CD14-positive monocyte (primary cell): ENCODE results near the gene ZNF565. TPM values are rescaled to one million over a fixed set of nuclear protein-coding genes. Genes with fewer than 3 reads are reported as not detected.
"Not testable (repeated sequence)": the region's sequence is repeated elsewhere in the genome, so short reads cannot be mapped to it uniquely, and the experiment has no call there.

Experiments
- DNase-seq, 3 donors: peaks; one replicate each; pipeline ENCODE4 v3.0.0-alpha.2; 2011 to 2022
- H2AFZ ChIP-seq: 2 replicates; pipeline ENCODE4 v1.6.0; 2012; ENCODE audit warnings: mild to moderate bottlenecking, low read depth, low read length, inconsistent platforms; ENCODE audit not compliant: insufficient read depth, poor library complexity, severe bottlenecking
- H3K27ac ChIP-seq, 2 donors: 1 replicate in 1 of 2; 2 replicates in 1 of 2; pipeline ENCODE4 v1.5.1; 2012 to 2013; ENCODE audit warnings: low read length in 2 of 2, control low read depth in 1 of 2, inconsistent platforms in 1 of 2, low read depth in 1 of 2, mild to moderate bottlenecking in 1 of 2
- H3K27me3 ChIP-seq, 2 donors: one replicate each; pipeline versions ENCODE4 v1.6.0 to v1.6.1; 2011 to 2013; ENCODE audit warnings: low read length in 2 of 2; ENCODE audit not compliant: control insufficient read depth in 2 of 2, insufficient read depth in 2 of 2
- H3K36me3 ChIP-seq, 2 donors: replicated peaks in 1 of 2; 1 replicate in 1 of 2; 2 replicates in 1 of 2; pipeline versions ENCODE4 v1.5.1 to v1.6.1; 2012 to 2013; ENCODE audit warnings: low read length in 2 of 2, control low read depth in 1 of 2, inconsistent platforms in 1 of 2, mild to moderate bottlenecking in 1 of 2; ENCODE audit not compliant: insufficient read depth in 2 of 2, control insufficient read depth in 1 of 2
- H3K4me1 ChIP-seq, 2 donors: 1 replicate in 1 of 2; 2 replicates in 1 of 2; pipeline versions ENCODE4 v1.5.1 to v1.6.1; 2012 to 2013; ENCODE audit warnings: low read length in 2 of 2, control low read depth in 1 of 2, inconsistent platforms in 1 of 2, mild to moderate bottlenecking in 1 of 2, moderate library complexity in 1 of 2; ENCODE audit not compliant: insufficient read depth in 2 of 2, control insufficient read depth in 1 of 2
- H3K4me2 ChIP-seq: replicated peaks from 2 replicates; pipeline ENCODE3; 2012; ENCODE audit warnings: low read length, moderate library complexity, mild to moderate bottlenecking; ENCODE audit not compliant: poor library complexity, severe bottlenecking; ENCODE audit errors: extremely low read depth
- H3K4me3 ChIP-seq, 3 experiments: fragments of 200-600 bp in 1 of 3; sonication (generic) in 1 of 3; replicated peaks in 1 of 3; 1 replicate in 2 of 3; 2 replicates in 1 of 3; pipeline ENCODE4 v1.5.1; 2011 to 2013; ENCODE audit warnings: low read length in 3 of 3, mild to moderate bottlenecking in 3 of 3, control low read depth in 2 of 3, low read depth in 2 of 3, inconsistent platforms in 1 of 3, moderate library complexity in 1 of 3
- H3K79me2 ChIP-seq: 2 replicates; pipeline ENCODE4 v1.6.0; 2012; ENCODE audit warnings: mild to moderate bottlenecking, control low read depth, inconsistent platforms, low read length, moderate library complexity; ENCODE audit not compliant: insufficient read depth
- H3K9ac ChIP-seq: 2 replicates; pipeline ENCODE4 v1.6.0; 2017; ENCODE audit warnings: low read length, mild to moderate bottlenecking; ENCODE audit not compliant: insufficient read depth, poor library complexity, severe bottlenecking
- H3K9me3 ChIP-seq, 2 donors: replicated peaks in 1 of 2; 1 replicate in 1 of 2; 2 replicates in 1 of 2; pipeline versions ENCODE4 v1.5.1 to v1.6.1; 2012 to 2013; ENCODE audit warnings: low read length in 2 of 2, control low read depth in 1 of 2; ENCODE audit not compliant: control insufficient read depth in 1 of 2, insufficient read depth in 1 of 2
- H4K20me1 ChIP-seq: 2 replicates; pipeline ENCODE4 v1.6.0; 2012; ENCODE audit warnings: mild to moderate bottlenecking, low read length, control low read depth, moderate library complexity; ENCODE audit not compliant: insufficient read depth
- H3K27ac Mint-ChIP-seq, 7 donors: one replicate each; pipeline ENCODE4 v1.8.0; 2020; ENCODE audit warnings: mild to moderate bottlenecking in 7 of 7, mixed read lengths in 7 of 7, moderate library complexity in 6 of 7, inconsistent platforms in 2 of 7
- H3K27me3 Mint-ChIP-seq, 3 donors: one replicate each; pipeline ENCODE4 v1.8.0; 2021 to 2022; ENCODE audit warnings: low read depth in 3 of 3, mild to moderate bottlenecking in 3 of 3, mixed read lengths in 3 of 3, moderate library complexity in 3 of 3, inconsistent platforms in 1 of 3
- H3K36me3 Mint-ChIP-seq, 2 donors: one replicate each; pipeline ENCODE4 v1.8.0; 2020; ENCODE audit warnings: mixed read lengths in 2 of 2, inconsistent platforms in 1 of 2, mild to moderate bottlenecking in 1 of 2
- H3K4me1 Mint-ChIP-seq: one replicate; pipeline ENCODE4 v1.8.0; 2020; ENCODE audit warnings: mild to moderate bottlenecking, mixed read lengths
- H3K4me3 Mint-ChIP-seq, 2 donors: one replicate each; pipeline ENCODE4 v1.8.0; 2020; ENCODE audit warnings: mild to moderate bottlenecking in 2 of 2, mixed read lengths in 2 of 2, moderate library complexity in 1 of 2
- H3K9me3 Mint-ChIP-seq, 7 donors: one replicate each; pipeline ENCODE4 v1.8.0; 2020 to 2022; ENCODE audit warnings: mixed read lengths in 7 of 7, mild to moderate bottlenecking in 6 of 7, moderate library complexity in 6 of 7, inconsistent platforms in 2 of 7
- CTCF ChIP-seq: fragments of 200-600 bp; IDR thresholded peaks from one replicate; pipeline ENCODE4 v1.8.0; 2022; ENCODE audit warnings: antibody characterized with exemption, mild to moderate bottlenecking
- WGBS: methylation state at CpG from one replicate; pipeline ENCODE4 v1.1.5; 2013; ENCODE audit warnings: missing lambda C conversion rate; ENCODE audit not compliant: insufficient coverage; 5-methylcytosine and 5-hydroxymethylcytosine counted together
- intact Hi-C, 2 donors: fragments of 100-400 bp; cut with micrococcal nuclease; formaldehyde crosslinking; loops; one replicate each; pipeline versions ENCODE4 v1.15.0 to v1.15.1; 2023
- polyA plus RNA-seq, 3 donors: library from polyadenylated mRNA; depleted of rRNA in 1 of 3; unstranded in 2 of 3; stranded (reverse) in 1 of 3; fragments of 300-500 nt in 2 of 3; fragments of >200 nt in 1 of 3; fragmentation: Illumina TruSeq in 2 of 3; gene quantifications; 1 replicate in 2 of 3; 2 replicates in 1 of 3; pipeline ENCODE4 v1.2.3, GENCODE V29; 2012 to 2021

Gene ZNF565
- polyA plus RNA-seq, 3 donors = 1.5 to 3.5 (median 2.1) TPM

GRCh38 chr19:36198119-36198518 is 16.3 kb downstream of the ZNF565 start:
- Mint-ChIP-seq H3K4me1 (no peaks in the 10 kb centered on the region), H3K36me3 (peaks cover 41 to 56% of the 10 kb centered on the region in 2 donors), H3K4me3 (no peak overlapping the region), H3K27ac (no peak overlapping the region), H3K27me3 (peaks cover 0 to 2% (median 0%) of the 10 kb centered on the region in 3 donors), H3K9me3 (peaks cover 0 to 3% (median 0%) of the 10 kb centered on the region in 7 donors)
- Histone ChIP-seq H3K4me3 (no peak overlapping the region), H4K20me1 (no peaks in the 10 kb centered on the region), H3K36me3 (peaks cover 14 to 32% of the 10 kb centered on the region in 2 donors), H3K4me1 (no peaks in the 10 kb centered on the region), H3K27me3 (no peaks in the 10 kb centered on the region), H3K9me3 (no peaks in the 10 kb centered on the region), H2AFZ (no peak overlapping the region), H3K9ac (no peak overlapping the region), H3K27ac (no peak overlapping the region), H3K79me2 (no peaks in the 10 kb centered on the region), H3K4me2 (no peak overlapping the region)
- WGBS = 100% methylated on average over 1 of the region's 2 CpGs
- intact Hi-C loops = no loop called here
- TF ChIP-seq CTCF = no peak
- no peak for DNase-seq

GRCh38 chr19:36196249-36196648 is 18.2 kb downstream of the ZNF565 start:
- no peaks in the 10 kb centered on the region for H3K27me3 Mint-ChIP-seq
- no peaks in the 10 kb centered on the region for H3K79me2 ChIP-seq
- H4K20me1 ChIP-seq = no peaks in the 10 kb centered on the region
- no peak overlapping the region for H3K4me2 ChIP-seq
- intact Hi-C loops = no loop called here
- H3K36me3 ChIP-seq = peaks cover 14 to 33% of the 10 kb centered on the region in 2 donors
- no peak overlapping the region for H3K9ac ChIP-seq
- H3K4me3 ChIP-seq = no peak overlapping the region
- H3K27ac Mint-ChIP-seq = peak overlapping the region in 1 of 7 donors; percentile 42
- H3K9me3 Mint-ChIP-seq = peaks cover 0 to 3% (median 0%) of the 10 kb centered on the region in 7 donors
- H3K4me1 ChIP-seq = no peaks in the 10 kb centered on the region
- no peak for DNase-seq
- no peak overlapping the region for H3K27ac ChIP-seq
- no peak overlapping the region for H3K4me3 Mint-ChIP-seq
- 86% methylated on average over 1 of the region's 2 CpGs for WGBS
- TF ChIP-seq CTCF = no peak
- peaks cover 36 to 55% of the 10 kb centered on the region in 2 donors for H3K36me3 Mint-ChIP-seq
- no peak overlapping the region for H2AFZ ChIP-seq
- H3K4me1 Mint-ChIP-seq = no peaks in the 10 kb centered on the region
- H3K27me3 ChIP-seq = no peaks in the 10 kb centered on the region
- no peaks in the 10 kb centered on the region for H3K9me3 ChIP-seq

GRCh38 chr19:36186722-36187121 is 27.7 kb downstream of the ZNF565 start:
- 100% methylated on average over 1 of the region's 5 CpGs for WGBS
- DNase-seq = not testable (repeated sequence)

More at GRCh38 chr19:36186722-36187121, 27.7 kb downstream of the ZNF565 start:
- H3K4me3 ChIP-seq, H3K9ac ChIP-seq, H2AFZ ChIP-seq, H4K20me1 ChIP-seq, H3K4me2 ChIP-seq, H3K9me3 Mint-ChIP-seq, H3K27ac Mint-ChIP-seq, intact Hi-C loops, H3K79me2 ChIP-seq, H3K27ac ChIP-seq, H3K9me3 ChIP-seq, H3K4me1 Mint-ChIP-seq, H3K27me3 Mint-ChIP-seq, H3K4me3 Mint-ChIP-seq, H3K4me1 ChIP-seq, H3K27me3 ChIP-seq: not testable (repeated sequence)
- peaks cover 12 to 19% of the 10 kb centered on the region in 2 donors for H3K36me3 ChIP-seq
- H3K36me3 Mint-ChIP-seq = peaks cover 27 to 43% of the 10 kb centered on the region in 2 donors
